ENCODE data around the gene TGFA.

TGFA gene

DNA sequence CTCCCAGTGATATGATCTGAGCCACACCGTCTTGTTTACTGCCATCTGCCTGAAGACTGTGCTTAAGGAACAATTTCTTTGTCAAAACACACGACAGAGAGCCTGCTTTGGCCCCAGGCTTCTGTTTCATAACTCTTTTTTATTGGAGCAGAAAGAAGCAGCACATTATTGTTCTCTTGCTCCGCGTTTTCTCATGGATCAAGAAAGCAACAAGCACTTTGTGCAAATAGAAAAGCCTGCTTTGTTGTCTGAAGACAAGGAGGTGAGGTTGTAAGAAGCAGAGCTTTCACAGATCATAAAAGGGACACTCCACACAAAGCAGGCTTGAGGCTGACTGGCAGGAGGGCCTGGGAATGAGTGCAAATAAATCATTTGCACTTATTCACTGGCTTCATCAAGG lies 133.5 kb downstream of the TGFA start:
- DNase-seq (ENCODE audit: low read depth, low spot score) = no peak

DNA sequence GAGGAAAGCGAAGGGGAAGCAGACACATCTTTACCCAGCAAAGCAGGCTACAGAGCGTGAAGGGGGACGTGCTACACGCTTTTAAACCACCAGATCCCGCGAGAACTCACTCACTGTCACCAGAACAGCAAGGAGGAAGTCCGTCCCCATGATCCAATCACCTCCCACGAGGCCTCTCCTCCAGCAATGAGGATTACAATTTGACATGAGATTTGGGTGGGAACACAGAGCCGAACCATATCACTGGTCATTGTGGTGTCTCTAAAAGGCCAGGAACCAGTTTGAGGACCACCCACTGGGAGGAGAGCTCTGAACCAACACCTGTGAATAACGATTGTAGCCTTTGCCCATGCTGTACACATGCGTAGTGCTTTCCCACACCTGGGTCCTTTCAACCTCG lies 135.1 kb downstream of the TGFA start:
- DNase-seq (ENCODE audit: low read depth, low spot score) = no peak

DNA sequence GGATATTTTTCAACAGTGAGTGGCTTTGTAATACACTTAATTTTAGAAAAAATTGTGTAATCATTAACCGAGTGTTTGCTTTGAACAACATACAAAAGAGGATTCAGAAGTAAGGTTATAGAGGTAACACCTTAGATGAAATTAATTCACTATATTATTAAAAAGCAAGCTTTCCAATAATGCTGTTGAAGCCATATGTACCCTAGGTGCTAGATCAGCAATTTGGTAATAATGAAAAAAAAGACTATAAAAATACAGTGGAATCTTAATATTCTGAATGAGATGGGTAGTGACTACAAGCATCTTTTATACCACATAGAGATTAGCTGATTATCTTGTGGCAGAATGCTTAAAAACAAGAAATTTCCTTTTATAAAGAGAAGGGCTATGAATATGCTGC lies 136.6 kb downstream of the TGFA start:
- no peak for DNase-seq (ENCODE audit: low read depth, low spot score)

DNA sequence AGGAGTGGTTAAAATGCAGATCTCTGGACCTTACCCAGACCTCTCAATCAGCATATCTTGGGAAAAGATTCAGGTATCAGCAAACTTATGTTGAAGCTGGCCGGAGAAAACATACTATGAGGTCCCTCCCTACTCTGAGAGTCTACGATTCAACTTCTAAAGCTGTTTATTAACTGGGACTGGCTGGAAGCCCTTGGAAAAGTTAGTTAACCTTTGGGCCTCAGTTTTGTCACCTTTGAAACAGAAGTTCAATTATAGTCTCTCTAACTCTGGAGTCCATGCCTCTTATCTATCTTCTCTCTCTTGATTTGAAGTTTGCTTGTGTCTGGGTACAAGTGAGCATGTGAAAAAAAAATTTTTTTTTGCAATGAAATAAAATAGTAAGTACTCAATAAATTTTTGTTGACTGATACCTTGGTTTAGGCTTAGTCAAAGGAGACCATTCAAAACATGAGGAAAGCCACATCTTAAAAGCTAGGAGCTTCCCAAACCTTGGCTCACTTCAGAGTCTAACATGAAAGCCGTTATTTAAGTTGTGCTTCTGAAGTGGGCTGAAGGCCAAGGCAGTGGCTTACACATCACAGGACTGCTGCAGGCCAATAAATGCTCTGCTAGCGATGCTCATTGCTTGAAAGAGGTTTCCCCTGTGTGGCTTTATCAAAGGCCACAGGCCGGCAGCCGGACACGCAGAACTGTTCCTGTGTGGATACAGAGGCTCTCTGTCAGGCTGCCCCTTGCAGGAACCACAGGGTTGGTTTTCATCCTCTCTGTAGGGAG lies 141.1 kb downstream of the TGFA start:
- no peak for DNase-seq (ENCODE audit: low read depth, low spot score)

DNA sequence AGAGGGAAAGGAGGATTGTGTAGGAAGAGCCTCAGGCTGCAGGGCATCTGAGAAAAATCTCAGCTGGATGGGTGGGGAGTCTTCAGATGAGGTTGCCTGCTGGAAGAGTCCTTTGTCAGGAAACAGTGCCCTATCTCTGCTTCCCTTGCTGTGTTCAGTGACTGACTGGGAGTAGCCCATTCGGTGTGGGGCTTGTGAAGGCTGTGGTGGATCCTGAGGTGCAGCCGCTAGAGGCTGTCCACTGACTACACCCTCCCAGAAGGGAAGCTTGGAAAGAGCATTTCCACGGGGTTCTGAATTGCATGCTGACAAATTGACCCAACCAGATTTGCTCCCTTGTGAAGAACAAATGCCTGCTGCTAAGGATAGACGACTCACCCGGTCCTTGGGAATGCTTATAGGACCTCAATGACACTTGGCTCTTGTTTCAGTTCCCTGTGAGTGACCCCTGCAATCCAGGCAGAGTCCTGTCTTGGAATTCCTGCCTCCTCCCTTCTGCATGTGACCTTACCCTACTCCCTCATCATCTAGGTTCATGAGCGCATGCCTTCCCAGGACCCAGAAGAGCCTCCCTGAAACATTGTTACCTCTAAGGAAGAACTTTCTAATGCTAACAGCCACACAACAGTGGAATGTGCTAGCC lies 142.0 kb downstream of the TGFA start:
- no peak for DNase-seq (ENCODE audit: low read depth, low spot score)

DNA sequence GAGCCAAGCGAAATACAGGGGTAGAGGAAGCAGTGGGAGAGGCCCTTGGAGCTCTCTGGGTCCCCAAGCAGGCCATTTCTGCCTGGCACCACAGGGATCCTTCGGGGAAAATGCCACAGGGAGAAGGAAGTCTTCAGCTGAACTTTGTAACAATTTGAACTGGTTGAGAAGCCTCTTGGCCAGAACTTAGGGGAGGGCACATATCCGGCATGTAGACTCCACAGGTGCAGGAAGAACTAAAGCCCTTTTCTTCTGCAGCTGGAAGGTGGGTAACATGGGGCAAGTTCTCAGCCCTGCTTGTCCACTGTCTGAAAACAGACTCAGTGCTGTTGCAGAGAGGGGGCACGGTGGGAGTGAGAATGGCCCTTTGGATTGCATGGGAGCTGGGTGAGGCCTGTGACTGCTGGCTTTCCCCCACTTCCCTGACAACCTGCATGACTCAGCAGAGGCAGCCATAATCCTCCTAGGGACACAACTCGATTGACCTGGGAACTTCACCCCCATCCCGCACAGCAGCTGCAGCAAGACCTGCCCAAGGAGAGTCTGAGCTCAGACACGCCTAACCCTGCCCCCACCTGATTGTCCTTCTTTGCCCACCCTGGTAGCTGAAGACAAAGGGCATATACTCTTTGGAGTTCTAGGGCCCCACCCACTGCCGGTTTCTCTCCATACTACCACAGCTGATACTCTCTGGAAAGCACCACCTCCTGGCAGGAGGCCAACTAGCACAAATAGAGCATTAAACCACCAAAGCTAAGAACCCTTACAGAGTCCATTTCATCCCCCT lies 150.2 kb downstream of the TGFA start:
- DNase-seq (ENCODE audit: low read depth, low spot score) = no peak

DNA sequence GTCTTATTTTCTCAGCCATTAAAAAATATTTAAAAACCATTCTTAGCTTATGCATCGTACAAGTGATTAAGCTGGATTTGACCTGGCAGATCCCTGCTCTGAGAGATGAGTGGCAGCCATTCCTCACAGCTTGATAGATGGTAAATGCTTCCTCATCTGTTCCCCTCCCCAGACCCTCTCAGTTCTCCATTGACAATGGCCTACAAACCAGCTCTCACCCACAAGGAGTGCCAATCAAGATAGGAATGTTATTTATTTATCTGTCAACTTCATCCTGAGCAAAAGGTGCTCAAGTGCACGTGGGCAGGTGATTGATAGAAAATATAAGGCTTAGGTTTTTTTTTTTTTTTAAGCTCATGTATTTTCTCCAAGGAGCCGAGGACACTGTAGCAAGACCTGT lies 153.1 kb downstream of the TGFA start:
- DNase-seq (ENCODE audit: low read depth, low spot score) = no peak

DNA sequence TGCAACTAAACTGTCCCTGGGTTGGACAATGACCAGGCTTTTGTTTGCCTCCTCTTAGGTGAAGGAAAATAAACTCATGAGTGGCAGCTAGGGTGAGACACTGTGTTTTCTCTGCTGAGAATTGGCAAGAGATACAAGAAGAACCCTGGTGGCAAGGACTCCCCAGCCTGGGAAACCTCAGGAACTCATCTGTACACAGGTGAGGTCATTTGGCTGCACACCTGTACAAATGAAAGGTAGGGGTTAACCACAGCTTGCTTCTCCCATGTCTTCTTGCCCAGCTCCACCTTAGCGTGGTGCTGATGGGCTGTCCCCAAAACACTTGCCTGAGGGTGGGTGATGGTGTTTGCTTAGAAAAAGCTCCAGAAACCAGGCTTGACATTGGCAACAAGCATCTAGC lies 154.6 kb downstream of the TGFA start:
- DNase-seq (ENCODE audit: low read depth, low spot score) = no peak

All from brain pericyte (primary cell).